Testis (tissue), 2 donors: ENCODE data around the gene CAMK2D.

Experiments
- POLR2A ChIP-seq: fragments of 450-650 bp; IDR thresholded peaks from one replicate; pipeline ENCODE4 v1.6.1; 2017; ENCODE audit warnings: antibody characterized with exemption, mild to moderate bottlenecking, moderate library complexity
- TF ChIP-seq, protein P1 (sequence below), 3 experiments: fragments of 450-650 bp in 2 of 3; fragments of 200-600 bp in 1 of 3; sonication (generic) in 1 of 3; IDR thresholded peaks; one replicate each; pipeline ENCODE4 v1.5.1; 2016 to 2019; ENCODE audit warnings: antibody characterized with exemption in 3 of 3, mild to moderate bottlenecking in 2 of 3, moderate library complexity in 1 of 3

- TF ChIP-seq, protein P1, sequence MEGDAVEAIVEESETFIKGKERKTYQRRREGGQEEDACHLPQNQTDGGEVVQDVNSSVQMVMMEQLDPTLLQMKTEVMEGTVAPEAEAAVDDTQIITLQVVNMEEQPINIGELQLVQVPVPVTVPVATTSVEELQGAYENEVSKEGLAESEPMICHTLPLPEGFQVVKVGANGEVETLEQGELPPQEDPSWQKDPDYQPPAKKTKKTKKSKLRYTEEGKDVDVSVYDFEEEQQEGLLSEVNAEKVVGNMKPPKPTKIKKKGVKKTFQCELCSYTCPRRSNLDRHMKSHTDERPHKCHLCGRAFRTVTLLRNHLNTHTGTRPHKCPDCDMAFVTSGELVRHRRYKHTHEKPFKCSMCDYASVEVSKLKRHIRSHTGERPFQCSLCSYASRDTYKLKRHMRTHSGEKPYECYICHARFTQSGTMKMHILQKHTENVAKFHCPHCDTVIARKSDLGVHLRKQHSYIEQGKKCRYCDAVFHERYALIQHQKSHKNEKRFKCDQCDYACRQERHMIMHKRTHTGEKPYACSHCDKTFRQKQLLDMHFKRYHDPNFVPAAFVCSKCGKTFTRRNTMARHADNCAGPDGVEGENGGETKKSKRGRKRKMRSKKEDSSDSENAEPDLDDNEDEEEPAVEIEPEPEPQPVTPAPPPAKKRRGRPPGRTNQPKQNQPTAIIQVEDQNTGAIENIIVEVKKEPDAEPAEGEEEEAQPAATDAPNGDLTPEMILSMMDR (IDR thresholded peaks at IDR 0.05), result no peak
- no peak for TF ChIP-seq POLR2A
These were observed 195.3 kb downstream of the CAMK2D start for GRCh38 chr4:113566015-113566795.
